Measurements from ENCODE around the gene PKNOX2. TPM values are rescaled to one million over a fixed set of nuclear protein-coding genes. Genes with fewer than 3 reads are reported as not detected.

PKNOX2 gene
- total and polyA plus RNA-seq, 4 experiments from 2014 or later, result not detected

Other genes with a start within 250 kb of the PKNOX2 start
- gene HEPN1, start 245.5 kb upstream of the PKNOX2 start, total RNA-seq, result not detected
- not detected for gene HEPN1, start 245.5 kb upstream of the PKNOX2 start, polyA plus RNA-seq
- gene HEPACAM, start 228.7 kb upstream of the PKNOX2 start, total RNA-seq, result not detected
- not detected for gene HEPACAM, start 228.7 kb upstream of the PKNOX2 start, polyA plus RNA-seq
- gene CCDC15, start 210.5 kb upstream of the PKNOX2 start, total RNA-seq, result 1 to 10 TPM; 2.6 to 2.7 TPM
- gene CCDC15, start 210.5 kb upstream of the PKNOX2 start, polyA plus RNA-seq, result 1 to 10 TPM in 1 of 2 donors, under 1 TPM in 1; 0.48 to 1.7 TPM
- gene SLC37A2, start 101.4 kb upstream of the PKNOX2 start, total RNA-seq, result 1 to 10 TPM; 3.8 to 4.8 TPM
- not detected for gene SLC37A2, start 101.4 kb upstream of the PKNOX2 start, polyA plus RNA-seq
- gene TMEM218, start 53.1 kb upstream of the PKNOX2 start, total RNA-seq, result 10 to 100 TPM; 15.1 to 16.6 TPM
- 10 to 100 TPM; 25.5 to 48.1 TPM for gene TMEM218, start 53.1 kb upstream of the PKNOX2 start, polyA plus RNA-seq

Measured in CD4-positive, alpha-beta memory T cell (primary cell).